ENCODE data around the gene CNIH3. TPM values are rescaled to one million over a fixed set of nuclear protein-coding genes. Genes with fewer than 3 reads are reported as not detected.

CNIH3 gene
- total and polyA plus RNA-seq, 2 of the 4 experiments (the other 2 are of a cell fraction) = 2.0 to 2.9 TPM

GRCh38 chr1:224740685-224741052 lies 124.6 kb downstream of the CNIH3 start:
- Histone ChIP-seq H4K5ac (ENCODE audit: low read depth, low read length) (no peak overlapping the region), H3K4me2 (ENCODE audit: low read depth, low read length) (no peak overlapping the region), H3K36me3 (ENCODE audit: control insufficient read depth, insufficient read depth, low read length) (no peaks in the 10 kb centered on the region), H2AFZ (replicated peaks; ENCODE audit: low read length, poor library complexity) (no peak overlapping the region), H3K9me3 (ENCODE audit: control insufficient read depth, insufficient read depth, low read length) (no peaks in the 10 kb centered on the region), H3K9me1 (ENCODE audit: insufficient read depth, low read length) (no peaks in the 10 kb centered on the region; the same call in 1 of the 2 replicates), H3K4me1 (ENCODE audit: control insufficient read depth, insufficient read depth, low read length) (peaks cover 6% of the 10 kb centered on the region), H3K23ac (ENCODE audit: low read depth, low read length) (no peak overlapping the region), H4K20me1 (ENCODE audit: insufficient read depth, low read length) (no peaks in the 10 kb centered on the region), H2BK15ac (ENCODE audit: low read depth, low read length) (no peak overlapping the region), H3K14ac (replicated peaks; ENCODE audit: low read depth, low read length) (no peak overlapping the region), H3K27me3 (ENCODE audit: control insufficient read depth, insufficient read depth, low read length) (no peaks in the 10 kb centered on the region; the same call in 1 of the 2 replicates), H3K56ac (ENCODE audit: extremely low read depth, insufficient read depth, low read length) (no peak overlapping the region), H2BK120ac (ENCODE audit: low read depth, low read length) (no peak overlapping the region), H2BK20ac (ENCODE audit: low read depth, low read length) (no peak overlapping the region), H2BK5ac (ENCODE audit: low read depth, low read length, poor library complexity, severe bottlenecking) (no peak overlapping the region), H2AK5ac (ENCODE audit: low read depth, low read length) (no peak overlapping the region), H4K91ac (ENCODE audit: insufficient read depth, low read depth, low read length) (no peak overlapping the region), H3K18ac (ENCODE audit: low read depth, low read length) (no peak overlapping the region), H3K4me3 (ENCODE audit: insufficient read depth, low read depth, low read length) (no peak overlapping the region), H3K79me1 (ENCODE audit: low read depth in 1 of 2, low read length in 2 of 2) (no peaks in the 10 kb centered on the region), H3K9ac (ENCODE audit: low read depth, low read length) (no peak overlapping the region), H3K27ac (ENCODE audit: insufficient read depth, low read length) (no peak overlapping the region), H3K4ac (ENCODE audit: low read depth, low read length) (no peak overlapping the region), H4K8ac (ENCODE audit: low read depth in 2 of 2, low read length in 2 of 2) (no peak overlapping the region), H2AK9ac (replicated peaks; ENCODE audit: low read depth, low read length, poor library complexity) (no peak overlapping the region)
- ATAC-seq (ENCODE audit: low read depth) (no peak), DNase-seq (no peak)
- CTCF ChIA-PET = no interaction called here
- intact Hi-C loops (cut with micrococcal nuclease) (no loop called here), dilution Hi-C loops (cut with HindIII; ENCODE audit: low sequenced_read_pairs, unreplicated experiment) (no loop called here), in situ Hi-C loops (cut with MboI; ENCODE audit: low sequenced_read_pairs) (no loop called here)
- no TSS peak for BruUV-seq (replicated peaks)
- no peak for TF ChIP-seq NFE2L2 (IDR thresholded peaks at IDR 0.05; ENCODE audit: low read depth, low read length)
- no peak for TF ChIP-seq RFX5 (IDR thresholded peaks at IDR 0.05; ENCODE audit: low read depth, low read length)
- no peak for TF ChIP-seq RCOR1 (IDR thresholded peaks at IDR 0.05; ENCODE audit: insufficient replicate concordance, low read length)
- TF ChIP-seq POLR2A (IDR thresholded peaks at IDR 0.05; ENCODE audit: low read depth, low read length) = no peak
- TF ChIP-seq RAD21 (IDR thresholded peaks at IDR 0.05; ENCODE audit: low read length) = no peak
- TF ChIP-seq FOS (IDR thresholded peaks at IDR 0.05; ENCODE audit: low read depth, low read length) = no peak
- no peak for TF ChIP-seq MXI1 (IDR thresholded peaks at IDR 0.05; ENCODE audit: borderline replicate concordance, low read depth, low read length)
- no peak for TF ChIP-seq USF2 (IDR thresholded peaks at IDR 0.05; ENCODE audit: low read depth, low read length)
- TF ChIP-seq ELK1 (IDR thresholded peaks at IDR 0.05; ENCODE audit: borderline replicate concordance, low read depth, low read length) = no peak
- no peak for TF ChIP-seq BHLHE40 (IDR thresholded peaks at IDR 0.05; ENCODE audit: low read depth, low read length)
- no peak for TF ChIP-seq SMC3 (IDR thresholded peaks at IDR 0.05; ENCODE audit: low read depth, low read length)
- no peak for TF ChIP-seq CEBPB (IDR thresholded peaks at IDR 0.05; ENCODE audit: low read depth, low read length)
- TF ChIP-seq CHD1 (IDR thresholded peaks at IDR 0.05; ENCODE audit: low read depth, low read length) = no peak
- no peak for TF ChIP-seq MAFK (IDR thresholded peaks at IDR 0.05; ENCODE audit: low read depth, low read length)
- no peak for TF ChIP-seq CTCF (conservative IDR thresholded peaks at IDR 0.05; ENCODE audit: low read depth, low read length)
- TF ChIP-seq MAZ (IDR thresholded peaks at IDR 0.05; ENCODE audit: borderline replicate concordance, low read depth, low read length) = no peak
- no CpG with 5 or more reads among the region's 5 CpGs for WGBS, 2 experiments (ENCODE audit: extremely low coverage in 2 of 2, insufficient read length in 1 of 2)
- POLR2A ChIA-PET (ENCODE audit: unreplicated experiment) = no interaction called here

Data from IMR-90 (cell line).